IMR-90 (cell line): ENCODE measurements around the gene UBFD1. TPM values are rescaled to one million over a fixed set of nuclear protein-coding genes. Genes with fewer than 3 reads are reported as not detected.

ENCODE experiments used
- ATAC-seq: fragments of 200-7000 bp; cut with Tn5 transposase; 2 replicates; pipeline ENCODE4 v1.9.1; 2020; ENCODE audit warnings: low read depth, mild to moderate bottlenecking, moderate library complexity
- BruUV-seq: library from RNA; stranded (reverse); fragments of 400-500 nt; replicated peaks from 2 replicates; lab custom pipeline; 2021; lab: Mats Ljungman, UMichigan
- CTCF ChIA-PET: fragments of 300-600 bp; formaldehyde crosslinking; extraction: SDS; loops from one replicate; lab custom pipeline; 2021; ENCODE audit warnings: antibody characterized with exemption; lab: Yijun Ruan, JAX
- POLR2A ChIA-PET: fragments of 300-600 bp; sonication (Branson Sonifier 250); formaldehyde crosslinking; loops from one replicate; lab custom pipeline; 2022; ENCODE audit warnings: antibody characterized with exemption; ENCODE audit not compliant: unreplicated experiment; lab: Charles Lee
- DNase-seq: peaks from one replicate; pipeline ENCODE4 v3.0.0; 2013
- H2AFZ ChIP-seq: replicated peaks from 2 replicates; pipeline ENCODE3; 2013; ENCODE audit warnings: low read length, mild to moderate bottlenecking; ENCODE audit not compliant: poor library complexity
- H2AK5ac ChIP-seq: 2 replicates; pipeline ENCODE4 v1.6.1; 2013; ENCODE audit warnings: low read depth, low read length, inconsistent platforms
- H2AK9ac ChIP-seq: replicated peaks from 2 replicates; pipeline ENCODE3; 2013; ENCODE audit warnings: mild to moderate bottlenecking, low read depth, low read length, moderate library complexity; ENCODE audit not compliant: poor library complexity
- H2BK120ac ChIP-seq: 2 replicates; pipeline ENCODE4 v1.6.1; 2013; ENCODE audit warnings: low read depth, low read length, inconsistent platforms
- H2BK15ac ChIP-seq: 3 replicates; pipeline ENCODE4 v1.6.1; 2013; ENCODE audit warnings: low read depth, low read length, inconsistent platforms
- H2BK20ac ChIP-seq: 2 replicates; pipeline ENCODE4 v1.6.1; 2013; ENCODE audit warnings: low read depth, mild to moderate bottlenecking, inconsistent platforms, low read length, moderate library complexity
- H2BK5ac ChIP-seq: 2 replicates; pipeline ENCODE4 v1.6.1; 2013; ENCODE audit warnings: mild to moderate bottlenecking, low read depth, low read length, inconsistent platforms; ENCODE audit not compliant: poor library complexity, severe bottlenecking
- H3K14ac ChIP-seq: replicated peaks from 2 replicates; pipeline ENCODE4 v1.6.1; 2013; ENCODE audit warnings: low read depth, low read length, inconsistent platforms
- H3K18ac ChIP-seq: 2 replicates; pipeline ENCODE4 v1.6.1; 2013; ENCODE audit warnings: low read depth, low read length, control low read depth
- H3K23ac ChIP-seq: 2 replicates; pipeline ENCODE4 v1.6.1; 2013; ENCODE audit warnings: low read depth, low read length, inconsistent platforms
- H3K27ac ChIP-seq: 2 replicates; pipeline ENCODE4 v1.5.1; 2013; ENCODE audit warnings: mild to moderate bottlenecking, control low read depth, low read length; ENCODE audit not compliant: insufficient read depth
- H3K27me3 ChIP-seq: 2 replicates; pipeline ENCODE4 v1.6.1; 2013; ENCODE audit warnings: low read length; ENCODE audit not compliant: control insufficient read depth, insufficient read depth
- H3K36me3 ChIP-seq: 2 replicates; pipeline ENCODE4 v1.6.1; 2013; ENCODE audit warnings: low read length, mixed read lengths; ENCODE audit not compliant: control insufficient read depth, insufficient read depth
- H3K4ac ChIP-seq: 2 replicates; pipeline ENCODE4 v1.6.1; 2013; ENCODE audit warnings: low read depth, low read length, inconsistent platforms
- H3K4me1 ChIP-seq: 2 replicates; pipeline ENCODE4 v1.6.1; 2013; ENCODE audit warnings: low read length, mixed read lengths; ENCODE audit not compliant: control insufficient read depth, insufficient read depth
- H3K4me2 ChIP-seq: 2 replicates; pipeline ENCODE4 v1.6.1; 2013; ENCODE audit warnings: low read depth, mild to moderate bottlenecking, control low read depth, low read length, moderate library complexity
- H3K4me3 ChIP-seq: 2 replicates; pipeline ENCODE4 v1.5.1; 2013; ENCODE audit warnings: low read depth, mild to moderate bottlenecking, control low read depth, low read length, moderate library complexity; ENCODE audit not compliant: insufficient read depth
- H3K56ac ChIP-seq: 2 replicates; pipeline ENCODE4 v1.6.1; 2013; ENCODE audit warnings: low read length, inconsistent platforms; ENCODE audit not compliant: insufficient read depth; ENCODE audit errors: extremely low read depth
- H3K79me1 ChIP-seq, 2 experiments: 2 replicates each; pipeline ENCODE4 v1.6.1; 2013; ENCODE audit warnings: low read length in 2 of 2, inconsistent platforms in 1 of 2, low read depth in 1 of 2
- H3K9ac ChIP-seq: 2 replicates; pipeline ENCODE4 v1.6.1; 2013; ENCODE audit warnings: low read depth, low read length, control low read depth
- H3K9me1 ChIP-seq: 2 replicates; pipeline ENCODE4 v1.6.1; 2013; ENCODE audit warnings: low read length, inconsistent platforms; ENCODE audit not compliant: insufficient read depth
- H3K9me3 ChIP-seq: 2 replicates; pipeline ENCODE4 v1.6.1; 2013; ENCODE audit warnings: low read length; ENCODE audit not compliant: control insufficient read depth, insufficient read depth
- H4K20me1 ChIP-seq: 2 replicates; pipeline ENCODE4 v1.6.1; 2013; ENCODE audit warnings: low read length, inconsistent platforms; ENCODE audit not compliant: insufficient read depth
- H4K5ac ChIP-seq: 2 replicates; pipeline ENCODE4 v1.6.1; 2013; ENCODE audit warnings: mild to moderate bottlenecking, low read depth, low read length, control low read depth
- H4K8ac ChIP-seq, 2 experiments: 2 replicates each; pipeline ENCODE4 v1.6.1; 2013; ENCODE audit warnings: low read depth in 2 of 2, low read length in 2 of 2, control low read depth in 1 of 2, inconsistent platforms in 1 of 2
- H4K91ac ChIP-seq: 2 replicates; pipeline ENCODE4 v1.6.1; 2013; ENCODE audit warnings: low read depth, low read length, inconsistent platforms; ENCODE audit not compliant: insufficient read depth
- CTCF ChIP-seq: conservative IDR thresholded peaks from 2 replicates; pipeline ENCODE4 v1.5.1; 2012; ENCODE audit warnings: mild to moderate bottlenecking, low read depth, low read length, improper control_type of control experiment
- NFE2L2 ChIP-seq: fragments of 150-350 bp; IDR thresholded peaks from 2 replicates; pipeline ENCODE4 v1.6.1; 2016; ENCODE audit warnings: low read depth, mild to moderate bottlenecking, low read length
- whole genome bisulfite sequencing, 2 experiments: methylation state at CpG; one replicate each; pipeline versions ENCODE4 v1.1.5 to v1.1.7; 2013; ENCODE audit warnings: missing lambda C conversion rate in 2 of 2; ENCODE audit not compliant: insufficient read length in 1 of 2; ENCODE audit errors: extremely low coverage in 2 of 2; 5-methylcytosine and 5-hydroxymethylcytosine counted together
- dilution Hi-C: fragments of 300-500 bp; cut with HindIII; formaldehyde crosslinking; loops from one replicate; pipeline ENCODE4 v1.14.3; 2018; ENCODE audit warnings: low sequenced_read_pairs; ENCODE audit not compliant: unreplicated experiment
- in situ Hi-C: fragments of 300-500 bp; cut with MboI; formaldehyde crosslinking; loops from 3 replicates; pipeline ENCODE4 v1.14.3; 2019; ENCODE audit warnings: low sequenced_read_pairs, inconsistent platforms, mixed read lengths
- intact Hi-C: fragments of 100-400 bp; cut with micrococcal nuclease; formaldehyde crosslinking; loops from 2 replicates; pipeline ENCODE4 v1.10.0; 2022
- polyA plus RNA-seq, 3 experiments: library from polyadenylated mRNA; depleted of rRNA; stranded (reverse); fragments of >200 nt; gene quantifications; 2 replicates each; pipeline ENCODE4 v1.2.3, GENCODE V29; 2012; ENCODE audit warnings: low replicate concordance in 1 of 3
- total RNA-seq: library from RNA; depleted of rRNA; stranded (reverse); fragments of >200 nt; gene quantifications from 2 replicates; pipeline ENCODE4 v1.2.3, GENCODE V29; 2012
- TF ChIP-seq, protein P1 (sequence below): fragments of 150-350 bp; IDR thresholded peaks from 2 replicates; pipeline ENCODE4 v1.6.1; 2017; ENCODE audit warnings: mild to moderate bottlenecking, antibody characterized with exemption, low read length, low read depth

UBFD1 gene
- total and polyA plus RNA-seq, 2 of the 4 experiments (the other 2 are of a cell fraction), result 39.3 to 55.0 TPM

- H2BK15ac ChIP-seq, result no peak overlapping the region
- in situ Hi-C loops (loop anchor here (5.0 kb wide), 2 partner anchors 50 kb away; no protein-coding TSS in a partner anchor), intact Hi-C loops (no loop called here), dilution Hi-C loops (no loop called here)
- H2BK120ac ChIP-seq, result no peak overlapping the region
- peaks cover 18% of the 10 kb centered on the region for H4K20me1 ChIP-seq
- no peak overlapping the region for H3K27ac ChIP-seq
- peaks cover 8 to 23% of the 10 kb centered on the region in 2 experiments for H3K79me1 ChIP-seq
- no peak overlapping the region for H2BK5ac ChIP-seq
- H3K4me1 ChIP-seq, result no peaks in the 10 kb centered on the region
- POLR2A ChIA-PET, result no interaction called here
- peaks cover 64% of the 10 kb centered on the region for H3K36me3 ChIP-seq
- H3K4ac ChIP-seq, result no peak overlapping the region
- peaks cover 3% of the 10 kb centered on the region; the same call in 1 of the 2 replicates for H3K9me1 ChIP-seq
- no peak overlapping the region for H3K4me2 ChIP-seq
- TF ChIP-seq NFE2L2 (no peak), CTCF (no peak)
- TF ChIP-seq, protein P1, sequence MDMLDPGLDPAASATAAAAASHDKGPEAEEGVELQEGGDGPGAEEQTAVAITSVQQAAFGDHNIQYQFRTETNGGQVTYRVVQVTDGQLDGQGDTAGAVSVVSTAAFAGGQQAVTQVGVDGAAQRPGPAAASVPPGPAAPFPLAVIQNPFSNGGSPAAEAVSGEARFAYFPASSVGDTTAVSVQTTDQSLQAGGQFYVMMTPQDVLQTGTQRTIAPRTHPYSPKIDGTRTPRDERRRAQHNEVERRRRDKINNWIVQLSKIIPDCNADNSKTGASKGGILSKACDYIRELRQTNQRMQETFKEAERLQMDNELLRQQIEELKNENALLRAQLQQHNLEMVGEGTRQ, result no peak
- no peak overlapping the region for H4K8ac ChIP-seq
- no peak overlapping the region for H3K14ac ChIP-seq
- H3K56ac ChIP-seq, result no peak overlapping the region
- no peak overlapping the region for H4K5ac ChIP-seq
- no peak overlapping the region for H2AK9ac ChIP-seq
- BruUV-seq, result no TSS peak
- 100% methylated on average over 1 of the region's 9 CpGs; no CpG with 5 or more reads in 1 of the 2 experiments for WGBS, 2 experiments
- H2AK5ac ChIP-seq, result no peak overlapping the region
- no peak overlapping the region for H2AFZ ChIP-seq
- no peak overlapping the region for H3K9ac ChIP-seq
- ATAC-seq (no peak), DNase-seq (no peak)
- CTCF ChIA-PET, result no interaction called here
- H3K4me3 ChIP-seq, result no peak overlapping the region
- H4K91ac ChIP-seq, result no peak overlapping the region
- no peaks in the 10 kb centered on the region for H3K27me3 ChIP-seq
- no peak overlapping the region for H3K23ac ChIP-seq
- no peak overlapping the region for H2BK20ac ChIP-seq
- H3K9me3 ChIP-seq, result no peaks in the 10 kb centered on the region
- no peak overlapping the region for H3K18ac ChIP-seq
These were observed 14.9 kb downstream of the UBFD1 start for GRCh38 chr16:23572394-23572793.
